B cell (primary cell): ENCODE data around the gene LHFPL6. TPM values are rescaled to one million over a fixed set of nuclear protein-coding genes. Genes with fewer than 3 reads are reported as not detected.

Source experiments
- ATAC-seq: fragments of 200-7000 bp; cut with Tn5 transposase; one replicate; pipeline ENCODE4 v1.10.0; 2021; ENCODE audit warnings: low read depth, mild to moderate bottlenecking, moderate number of reproducible peaks, moderate library complexity
- CTCF ChIA-PET: fragments of 350-600 bp; sonication (Branson Sonifier 250); formaldehyde crosslinking; loops from one replicate; lab custom pipeline; 2021; ENCODE audit warnings: antibody characterized with exemption, inconsistent platforms; lab: Charles Lee
- POLR2A ChIA-PET: fragments of 350-600 bp; sonication (Branson Sonifier 250); formaldehyde crosslinking; loops from one replicate; lab custom pipeline; 2021; ENCODE audit warnings: antibody characterized with exemption; lab: Charles Lee
- DNase-seq: peaks from one replicate; pipeline ENCODE4 v3.0.0; 2013
- H2AFZ ChIP-seq: 2 replicates; pipeline ENCODE4 v1.6.1; 2012; ENCODE audit warnings: mild to moderate bottlenecking, low read depth, low read length; ENCODE audit not compliant: insufficient read depth, poor library complexity, severe bottlenecking
- H3K27ac ChIP-seq, 2 donors: 1 replicate in 1 of 2; 2 replicates in 1 of 2; pipeline ENCODE4 v1.5.1; 2012 to 2013; ENCODE audit warnings: low read length in 2 of 2, mild to moderate bottlenecking in 2 of 2, moderate library complexity in 1 of 2
- H3K27me3 ChIP-seq, 4 experiments: fragments of 200-600 bp in 1 of 4; sonication (generic) in 1 of 4; replicated peaks in 1 of 4; 1 replicate in 2 of 4; 2 replicates in 2 of 4; pipeline versions ENCODE4 v1.6.1 to v1.7.0; 2013 to 2016; ENCODE audit warnings: low read length in 3 of 4, mild to moderate bottlenecking in 2 of 4, mixed read lengths in 1 of 4, moderate library complexity in 1 of 4; ENCODE audit not compliant: insufficient read depth in 4 of 4, control insufficient read depth in 3 of 4; ENCODE audit errors: control extremely low read depth in 1 of 4
- H3K36me3 ChIP-seq, 2 experiments: replicated peaks in 1 of 2; 1 replicate in 1 of 2; 2 replicates in 1 of 2; pipeline versions ENCODE4 v1.6.1 to v1.7.1; 2013; ENCODE audit warnings: low read length in 1 of 2; ENCODE audit not compliant: insufficient read depth in 2 of 2, control insufficient read depth in 1 of 2; ENCODE audit errors: control extremely low read depth in 1 of 2, extremely low read depth in 1 of 2
- H3K4me1 ChIP-seq, 2 donors: fragments of 200-600 bp in 1 of 2; sonication (generic) in 1 of 2; 1 replicate in 1 of 2; 2 replicates in 1 of 2; pipeline versions ENCODE4 v1.5.1 to v1.6.1; 2013 to 2017; ENCODE audit warnings: low read length in 2 of 2; ENCODE audit not compliant: control insufficient read depth in 2 of 2, insufficient read depth in 2 of 2
- H3K4me2 ChIP-seq: replicated peaks from 2 replicates; pipeline ENCODE3; 2012; ENCODE audit warnings: mild to moderate bottlenecking, low read depth, low read length; ENCODE audit not compliant: poor library complexity, severe bottlenecking
- H3K4me3 ChIP-seq, 5 experiments: fragments of 200-600 bp in 1 of 5; sonication (generic) in 1 of 5; 1 replicate in 3 of 5; 2 replicates in 2 of 5; pipeline versions ENCODE4 v1.5.1 to v1.7.0; 2011 to 2016; ENCODE audit warnings: low read length in 4 of 5, mild to moderate bottlenecking in 4 of 5, low read depth in 2 of 5, control low read depth in 1 of 5, moderate library complexity in 1 of 5; ENCODE audit not compliant: insufficient read depth in 1 of 5; ENCODE audit errors: control extremely low read depth in 1 of 5, extremely low read depth in 1 of 5
- H3K79me2 ChIP-seq: fragments of 200-600 bp; sonication (generic); one replicate; pipeline ENCODE4 v1.6.0; 2016; ENCODE audit warnings: low read length; ENCODE audit not compliant: control insufficient read depth, insufficient read depth
- H3K9ac ChIP-seq: fragments of 200-600 bp; sonication (generic); 2 replicates; pipeline ENCODE4 v1.6.1; 2017; ENCODE audit warnings: mild to moderate bottlenecking, low read length, moderate library complexity
- H3K9me3 ChIP-seq, 3 donors: one replicate each; pipeline versions ENCODE4 v1.6.1 to v1.7.1; 2013; ENCODE audit warnings: low read length in 2 of 3; ENCODE audit not compliant: control insufficient read depth in 2 of 3, insufficient read depth in 1 of 3; ENCODE audit errors: control extremely low read depth in 1 of 3
- H4K20me1 ChIP-seq: 2 replicates; pipeline ENCODE4 v1.6.0; 2012; ENCODE audit warnings: mild to moderate bottlenecking, low read length; ENCODE audit not compliant: insufficient read depth, control insufficient read depth, poor library complexity, severe bottlenecking
- H3K27ac Mint-ChIP-seq: one replicate; pipeline ENCODE4 v1.8.0; 2021; ENCODE audit warnings: mixed read lengths
- H3K27me3 Mint-ChIP-seq: one replicate; pipeline ENCODE4 v1.8.0; 2021; ENCODE audit warnings: mixed read lengths
- H3K4me1 Mint-ChIP-seq: one replicate; pipeline ENCODE4 v1.8.0; 2021; ENCODE audit warnings: mixed read lengths
- H3K4me3 Mint-ChIP-seq: one replicate; pipeline ENCODE4 v1.8.0; 2021; ENCODE audit warnings: mixed read lengths
- H3K9me3 Mint-ChIP-seq: one replicate; pipeline ENCODE4 v1.8.0; 2022; ENCODE audit warnings: mixed read lengths; ENCODE audit not compliant: insufficient read depth
- CTCF ChIP-seq: fragments of 200-600 bp; IDR thresholded peaks from one replicate; pipeline ENCODE4 v1.8.0; 2022; ENCODE audit warnings: antibody characterized with exemption, mild to moderate bottlenecking
- EZH2 ChIP-seq: IDR thresholded peaks from 2 replicates; pipeline ENCODE4 v1.6.1; 2012; ENCODE audit warnings: borderline replicate concordance, low read depth, mild to moderate bottlenecking, moderate library complexity, low read length; ENCODE audit not compliant: insufficient read depth, poor library complexity, severe bottlenecking
- WGBS: methylation state at CpG from one replicate; pipeline ENCODE4 v1.1.5; 2013; ENCODE audit warnings: missing lambda C conversion rate; ENCODE audit not compliant: insufficient coverage; 5-methylcytosine and 5-hydroxymethylcytosine counted together
- intact Hi-C: fragments of 100-400 bp; cut with micrococcal nuclease; formaldehyde crosslinking; loops from one replicate; pipeline ENCODE4 v1.10.0; 2022
- polyA plus RNA-seq: library from polyadenylated mRNA; depleted of rRNA; stranded (reverse); fragments of >200 nt; gene quantifications from 2 replicates; pipeline ENCODE4 v1.2.3, GENCODE V29; 2012
- total RNA-seq, 2 donors: library from RNA; stranded (reverse); fragments of 120-200 nt in 1 of 2; gene quantifications; 1 replicate in 1 of 2; 2 replicates in 1 of 2; pipeline versions ENCODE4 v1.2.3 to v1.2.4, GENCODE V29; 2013 to 2022

The LHFPL6 gene
- total and polyA plus RNA-seq, 2 donors (not counting 1 experiment from before 2014, with no cell fraction given): 0.01 TPM; not detected in 1

DNA sequence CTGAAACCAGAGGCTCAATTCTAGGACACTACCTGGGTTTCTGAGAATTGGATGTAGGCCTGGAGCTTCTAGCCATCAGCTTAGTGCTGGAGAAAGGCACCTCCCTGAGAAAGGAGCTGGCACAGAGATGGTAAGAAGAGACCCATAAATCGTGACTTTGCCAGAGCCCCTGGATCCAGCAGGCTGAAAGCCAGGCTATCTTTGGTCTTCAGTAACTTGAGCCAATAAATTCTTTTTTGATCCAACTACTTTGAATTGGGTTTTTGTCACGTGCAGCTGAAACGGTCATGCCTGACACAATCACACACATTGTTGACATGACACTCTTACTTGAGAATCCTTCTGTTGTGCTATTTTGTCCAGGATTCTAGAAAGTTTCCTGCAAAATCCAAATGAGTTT is 103.4 kb downstream of the LHFPL6 start:
- ATAC-seq (no peak), DNase-seq (no peak)
- Histone ChIP-seq H3K4me3 (no peak overlapping the region), H3K79me2 (no peaks in the 10 kb centered on the region), H3K4me1 (no peaks in the 10 kb centered on the region), H3K9ac (no peak overlapping the region), H4K20me1 (no peaks in the 10 kb centered on the region), H3K36me3 (no peaks in the 10 kb centered on the region), H2AFZ (no peak overlapping the region), H3K27me3 (no peaks in the 10 kb centered on the region), H3K4me2 (no peak overlapping the region), H3K27ac (no peak overlapping the region), H3K9me3 (no peaks in the 10 kb centered on the region)
- ChIA-PET POLR2A (no interaction called here), CTCF (interaction anchor here (1.0 kb wide), 1 partner anchor 73 kb away, joined by 3 read pairs; no protein-coding TSS in a partner anchor)
- TF ChIP-seq EZH2: no peak
- TF ChIP-seq CTCF: no peak
- Mint-ChIP-seq H3K27ac (no peak overlapping the region), H3K9me3 (no peaks in the 10 kb centered on the region), H3K4me3 (no peak overlapping the region), H3K4me1 (no peaks in the 10 kb centered on the region), H3K27me3 (no peaks in the 10 kb centered on the region)
- 100% methylated on average over 3 of the region's 3 CpGs for WGBS
- intact Hi-C loops: no loop called here

GRCh38 chr13:39498471-39499114 is 104.4 kb downstream of the LHFPL6 start:
- H3K4me1 ChIP-seq: no peaks in the 10 kb centered on the region
- H3K27me3 ChIP-seq: no peaks in the 10 kb centered on the region
- TF ChIP-seq EZH2 (no peak), CTCF (no peak)
- Mint-ChIP-seq H3K9me3 (no peaks in the 10 kb centered on the region), H3K4me3 (no peak overlapping the region), H3K27me3 (no peaks in the 10 kb centered on the region), H3K27ac (no peak overlapping the region), H3K4me1 (no peaks in the 10 kb centered on the region)
- no peak overlapping the region for H3K27ac ChIP-seq
- H3K4me2 ChIP-seq: no peak overlapping the region
- H3K79me2 ChIP-seq: no peaks in the 10 kb centered on the region
- intact Hi-C loops: no loop called here
- H3K4me3 ChIP-seq: no peak overlapping the region
- H2AFZ ChIP-seq: no peak overlapping the region
- CTCF ChIA-PET: interaction anchor here (1.0 kb wide), 1 partner anchor 72 kb away, joined by 3 read pairs; no protein-coding TSS in a partner anchor
- WGBS: 90% methylated on average over 4 of the region's 9 CpGs
- POLR2A ChIA-PET: no interaction called here
- no peaks in the 10 kb centered on the region for H3K9me3 ChIP-seq
- H4K20me1 ChIP-seq: no peaks in the 10 kb centered on the region
- no peaks in the 10 kb centered on the region for H3K36me3 ChIP-seq
- no peak overlapping the region for H3K9ac ChIP-seq
- DNase-seq (no peak), ATAC-seq (no peak)
